Neural progenitor cell (in vitro differentiated cells): Measurements from ENCODE around the gene TTPAL. TPM values are rescaled to one million over a fixed set of nuclear protein-coding genes. Genes with fewer than 3 reads are reported as not detected.

Experiments
- DNase-seq: peaks from one replicate; pipeline ENCODE4 v3.0.0-alpha.2; 2016; ENCODE audit warnings: low spot score
- H2AFZ ChIP-seq: fragments of 200-600 bp; sonication (generic); replicated peaks from 2 replicates; pipeline ENCODE4 v1.6.1; 2016; ENCODE audit warnings: antibody characterized with exemption
- H3F3A ChIP-seq: fragments of 200-600 bp; sonication (generic); 2 replicates; pipeline ENCODE4 v1.6.1; 2016; ENCODE audit warnings: antibody characterized with exemption, low read depth
- H3K27ac ChIP-seq: fragments of 200-600 bp; sonication (generic); 2 replicates; pipeline ENCODE4 v1.5.1; 2016; ENCODE audit warnings: mild to moderate bottlenecking
- H3K27me3 ChIP-seq: fragments of 200-600 bp; sonication (generic); 2 replicates; pipeline ENCODE4 v1.6.1; 2016; ENCODE audit warnings: mild to moderate bottlenecking, moderate library complexity
- H3K36me3 ChIP-seq: fragments of 200-600 bp; sonication (generic); 2 replicates; pipeline ENCODE4 v1.5.1; 2016
- H3K4me1 ChIP-seq: fragments of 200-600 bp; sonication (generic); 2 replicates; pipeline ENCODE4 v1.6.1; 2016; ENCODE audit warnings: mixed run types
- H3K4me2 ChIP-seq: fragments of 200-600 bp; sonication (generic); 2 replicates; pipeline ENCODE4 v1.6.1; 2016
- H3K4me3 ChIP-seq: fragments of 200-600 bp; sonication (generic); 2 replicates; pipeline ENCODE4 v1.5.1; 2016
- H3K79me2 ChIP-seq: fragments of 200-600 bp; sonication (generic); 2 replicates; pipeline ENCODE4 v1.6.1; 2016; ENCODE audit warnings: low read depth
- H3K9ac ChIP-seq: fragments of 200-600 bp; sonication (generic); 2 replicates; pipeline ENCODE4 v1.6.1; 2016
- H3K9me3 ChIP-seq: fragments of 200-600 bp; sonication (generic); 2 replicates; pipeline ENCODE4 v1.5.1; 2016; ENCODE audit warnings: low read depth
- H4K20me1 ChIP-seq: fragments of 200-600 bp; sonication (generic); 2 replicates; pipeline ENCODE4 v1.6.1; 2016; ENCODE audit warnings: low read depth
- H3K27ac Mint-ChIP-seq: 3 replicates; pipeline ENCODE4 v1.8.0; 2021; ENCODE audit warnings: mixed read lengths
- H3K27me3 Mint-ChIP-seq: 2 replicates; pipeline ENCODE4 v1.8.0; 2022; ENCODE audit warnings: low read depth, mild to moderate bottlenecking, inconsistent platforms, moderate library complexity, mixed read lengths; ENCODE audit not compliant: insufficient read depth
- H3K36me3 Mint-ChIP-seq: 3 replicates; pipeline ENCODE4 v1.8.0; 2021; ENCODE audit warnings: mixed read lengths
- H3K4me1 Mint-ChIP-seq: 3 replicates; pipeline ENCODE4 v1.8.0; 2021; ENCODE audit warnings: mixed read lengths
- H3K4me3 Mint-ChIP-seq: 3 replicates; pipeline ENCODE4 v1.8.0; 2021; ENCODE audit warnings: mild to moderate bottlenecking, moderate library complexity, mixed read lengths
- H3K9me3 Mint-ChIP-seq: 3 replicates; pipeline ENCODE4 v1.8.0; 2020; ENCODE audit warnings: mixed read lengths
- EZH2 ChIP-seq: fragments of 200-600 bp; sonication (generic); IDR thresholded peaks from 2 replicates; pipeline ENCODE4 v1.6.1; 2017; ENCODE audit warnings: antibody characterized with exemption, mild to moderate bottlenecking, moderate library complexity
- EZH2phosphoT487 ChIP-seq: fragments of 200-600 bp; sonication (generic); IDR thresholded peaks from 2 replicates; pipeline ENCODE4 v1.6.1; 2017; ENCODE audit warnings: antibody characterized with exemption
- total RNA-seq: library from RNA; depleted of rRNA; stranded (reverse); fragments of >200 nt; gene quantifications from 2 replicates; pipeline ENCODE4 v1.2.3, GENCODE V29; 2015; ENCODE audit warnings: low replicate concordance
- TF ChIP-seq, protein P1 (sequence below): fragments of 200-600 bp; sonication (generic); IDR thresholded peaks from 2 replicates; pipeline ENCODE4 v1.5.1; 2017; ENCODE audit warnings: antibody characterized with exemption, mild to moderate bottlenecking

The TTPAL gene
- total RNA-seq, 1 donor from 2014 or later, result 7.8 TPM

DNA sequence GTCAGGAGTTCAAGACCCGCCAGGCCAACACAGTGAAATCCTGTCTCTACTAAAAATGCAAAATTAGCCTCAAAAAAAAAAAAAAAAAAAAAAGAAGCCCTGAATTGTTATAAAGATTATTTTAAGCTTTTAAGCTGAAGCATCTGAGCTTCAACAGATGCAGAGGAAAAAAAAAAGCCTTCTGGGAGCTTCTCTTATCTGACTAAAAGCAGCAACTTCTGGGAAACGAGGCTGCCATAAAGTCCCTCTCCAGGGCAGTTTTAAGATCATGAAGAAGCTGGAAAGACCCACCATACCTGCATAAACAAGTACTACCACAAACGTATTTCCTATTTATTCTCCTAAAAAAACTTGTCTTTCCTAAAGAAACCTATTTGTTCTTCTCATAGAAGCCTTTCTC lies 42.6 kb downstream of the TTPAL start:
- H3K9me3 Mint-ChIP-seq, result no peaks in the 10 kb centered on the region
- DNase-seq, result no peak
- Histone ChIP-seq H3K36me3 (no peaks in the 10 kb centered on the region), H2AFZ (no peak overlapping the region), H3K9ac (no peak overlapping the region), H3K4me1 (peaks cover 8% of the 10 kb centered on the region), H3K4me3 (no peak overlapping the region), H3K4me2 (no peak overlapping the region), H3F3A (peaks cover 4% of the 10 kb centered on the region), H3K79me2 (peaks cover 79% of the 10 kb centered on the region), H3K27ac (no peak overlapping the region), H3K27me3 (no peaks in the 10 kb centered on the region), H4K20me1 (peaks cover 37% of the 10 kb centered on the region), H3K9me3 (no peaks in the 10 kb centered on the region)
- H3K36me3 Mint-ChIP-seq, result no peaks in the 10 kb centered on the region
- TF ChIP-seq EZH2phosphoT487 (no peak), EZH2 (no peak)
- TF ChIP-seq, protein P1, sequence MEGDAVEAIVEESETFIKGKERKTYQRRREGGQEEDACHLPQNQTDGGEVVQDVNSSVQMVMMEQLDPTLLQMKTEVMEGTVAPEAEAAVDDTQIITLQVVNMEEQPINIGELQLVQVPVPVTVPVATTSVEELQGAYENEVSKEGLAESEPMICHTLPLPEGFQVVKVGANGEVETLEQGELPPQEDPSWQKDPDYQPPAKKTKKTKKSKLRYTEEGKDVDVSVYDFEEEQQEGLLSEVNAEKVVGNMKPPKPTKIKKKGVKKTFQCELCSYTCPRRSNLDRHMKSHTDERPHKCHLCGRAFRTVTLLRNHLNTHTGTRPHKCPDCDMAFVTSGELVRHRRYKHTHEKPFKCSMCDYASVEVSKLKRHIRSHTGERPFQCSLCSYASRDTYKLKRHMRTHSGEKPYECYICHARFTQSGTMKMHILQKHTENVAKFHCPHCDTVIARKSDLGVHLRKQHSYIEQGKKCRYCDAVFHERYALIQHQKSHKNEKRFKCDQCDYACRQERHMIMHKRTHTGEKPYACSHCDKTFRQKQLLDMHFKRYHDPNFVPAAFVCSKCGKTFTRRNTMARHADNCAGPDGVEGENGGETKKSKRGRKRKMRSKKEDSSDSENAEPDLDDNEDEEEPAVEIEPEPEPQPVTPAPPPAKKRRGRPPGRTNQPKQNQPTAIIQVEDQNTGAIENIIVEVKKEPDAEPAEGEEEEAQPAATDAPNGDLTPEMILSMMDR, result no peak
- no peak overlapping the region for H3K4me3 Mint-ChIP-seq
- H3K27me3 Mint-ChIP-seq, result no peaks in the 10 kb centered on the region
- H3K27ac Mint-ChIP-seq, result no peak overlapping the region
- peaks cover 22% of the 10 kb centered on the region for H3K4me1 Mint-ChIP-seq

DNA sequence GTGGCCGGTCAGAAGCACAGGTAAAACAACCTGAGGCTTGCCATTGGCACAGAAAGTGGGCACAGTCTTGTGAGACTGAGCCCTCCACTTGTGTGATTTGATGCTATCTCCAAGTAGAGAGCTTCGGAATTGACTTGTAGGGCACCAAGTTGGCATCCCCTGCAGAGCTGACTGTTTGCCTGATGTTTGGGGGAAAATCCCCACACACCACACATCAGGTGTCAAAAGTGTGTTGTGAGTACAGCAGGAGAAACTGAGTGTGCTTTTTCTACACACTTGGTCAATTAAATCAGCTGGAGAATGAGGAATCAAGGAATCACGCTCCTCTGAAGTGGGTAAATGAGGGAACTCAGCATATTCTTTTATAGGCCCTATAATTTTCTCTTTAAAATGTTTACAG lies 45.2 kb downstream of the TTPAL start:
- Histone ChIP-seq H3K4me1 (peaks cover 8% of the 10 kb centered on the region), H3K27ac (no peak overlapping the region), H3K79me2 (peaks cover 60% of the 10 kb centered on the region), H3F3A (peaks cover 4% of the 10 kb centered on the region), H3K27me3 (no peaks in the 10 kb centered on the region), H3K9ac (peak overlapping the region; percentile 72), H4K20me1 (peaks cover 37% of the 10 kb centered on the region), H3K9me3 (no peaks in the 10 kb centered on the region), H3K4me2 (peak overlapping the region; percentile 96), H3K4me3 (peak overlapping the region; percentile 81), H3K36me3 (no peaks in the 10 kb centered on the region), H2AFZ (no peak overlapping the region)
- H3K27me3 Mint-ChIP-seq, result peaks cover 2% of the 10 kb centered on the region
- DNase-seq, result no peak
- peak overlapping the region; percentile 94 for H3K4me3 Mint-ChIP-seq
- H3K27ac Mint-ChIP-seq, result no peak overlapping the region
- peaks cover 25% of the 10 kb centered on the region for H3K4me1 Mint-ChIP-seq
- H3K36me3 Mint-ChIP-seq, result no peaks in the 10 kb centered on the region
- TF ChIP-seq EZH2 (no peak), EZH2phosphoT487 (no peak)
- TF ChIP-seq, protein P1, result no peak
- no peaks in the 10 kb centered on the region for H3K9me3 Mint-ChIP-seq

DNA sequence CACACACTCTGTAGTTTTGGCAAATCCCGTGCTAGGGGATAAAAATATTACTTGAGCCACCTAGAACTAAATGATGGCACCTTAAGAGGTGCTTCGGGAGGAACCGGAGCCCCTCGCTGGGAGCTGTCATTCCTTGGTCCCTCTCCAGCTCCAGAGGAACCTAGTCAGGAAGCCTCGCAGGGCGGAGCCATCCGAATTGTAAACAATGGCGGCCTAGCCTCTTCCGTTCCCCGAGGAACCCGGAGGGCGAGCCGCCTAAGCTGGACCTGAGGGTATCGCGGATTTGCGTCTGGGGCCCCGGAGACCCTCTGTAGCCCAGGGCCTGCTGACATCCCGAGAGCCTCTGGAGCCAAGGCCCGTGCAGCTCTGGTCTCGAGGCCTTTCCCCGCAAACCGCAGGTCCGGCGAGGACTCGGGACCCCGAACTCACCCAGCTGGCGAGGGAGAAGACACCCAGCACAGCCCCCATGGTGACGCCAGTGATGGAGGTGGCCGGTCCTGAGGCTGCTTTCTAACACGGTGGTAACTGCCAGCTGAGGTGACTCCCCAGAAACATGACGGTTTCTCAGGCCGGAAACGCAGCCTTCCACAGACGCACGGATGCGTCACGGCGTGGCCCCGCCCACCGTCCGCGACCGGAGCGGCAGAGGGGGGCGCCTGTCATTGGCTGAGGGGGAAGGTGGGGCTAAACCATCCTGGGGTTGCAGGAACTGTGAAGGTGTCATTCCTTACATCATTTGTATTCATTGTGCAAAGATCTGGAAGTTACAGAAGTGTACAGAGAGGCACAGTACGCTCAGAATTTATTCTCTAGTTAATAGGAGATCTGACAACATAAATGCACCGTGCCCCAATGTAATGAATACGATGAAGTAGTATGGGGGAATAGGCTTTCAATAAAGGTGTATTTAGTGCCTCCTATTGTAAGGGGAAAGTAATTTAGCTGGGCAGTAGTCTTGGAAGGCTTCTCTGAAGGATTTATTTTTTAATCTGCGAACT lies 46.1 kb downstream of the TTPAL start, which contains the start of gene SERINC3:
Gene SERINC3, minus strand, starts transcription at position 587 of the 998 bp plus-strand sequence. Its CDS starts 119 bp downstream, at position 468.
- Histone ChIP-seq H3K79me2 (peaks cover 51% of the 10 kb centered on the region), H2AFZ (peak within 1 kb of the TSS; percentile 80), H3K36me3 (no peaks in the 10 kb centered on the region), H3K27me3 (no peaks in the 10 kb centered on the region), H3K9ac (peak within 1 kb of the TSS; percentile 72), H3K27ac (peak within 1 kb of the TSS; percentile 51), H3K9me3 (no peaks in the 10 kb centered on the region), H3K4me3 (peak within 1 kb of the TSS; percentile 81), H3F3A (peaks cover 4% of the 10 kb centered on the region), H4K20me1 (peaks cover 33% of the 10 kb centered on the region), H3K4me2 (peak within 1 kb of the TSS; percentile 96), H3K4me1 (peaks cover 8% of the 10 kb centered on the region)
- peaks cover 3% of the 10 kb centered on the region for H3K27me3 Mint-ChIP-seq
- H3K4me1 Mint-ChIP-seq, result peaks cover 25% of the 10 kb centered on the region
- H3K36me3 Mint-ChIP-seq, result no peaks in the 10 kb centered on the region
- no peak for TF ChIP-seq EZH2phosphoT487
- TF ChIP-seq, protein P1, result peak; percentile 28
- H3K4me3 Mint-ChIP-seq, result peak within 1 kb of the TSS; percentile 94
- peak; percentile 93 for DNase-seq
- no peaks in the 10 kb centered on the region for H3K9me3 Mint-ChIP-seq
- H3K27ac Mint-ChIP-seq, result peak within 1 kb of the TSS; percentile 66
